SK-N-DZ (cell line): ENCODE data around the gene CLDN18.
A peak's percentile ranks its signal among the peaks of the same experiment; 100 is the strongest.

ENCODE experiments used
- DNase-seq: peaks from one replicate; pipeline ENCODE4 v3.0.0-alpha.2; 2015; ENCODE audit warnings: low spot score

The CLDN18 gene

GRCh38 chr3:138025553-138025952 is 15.6 kb downstream of the CLDN18 start:
- DNase-seq = no peak

- DNase-seq = no peak
Measured at GRCh38 chr3:138027821-138028220, 17.9 kb downstream of the CLDN18 start.

- DNase-seq = no peak
Measured at GRCh38 chr3:138030734-138031280, 20.8 kb downstream of the CLDN18 start.

- DNase-seq = no peak
Measured at GRCh38 chr3:138031536-138031935, 21.6 kb downstream of the CLDN18 start.

GRCh38 chr3:138032567-138032966 is 22.6 kb downstream of the CLDN18 start:
- no peak for DNase-seq

GRCh38 chr3:138033202-138033691 is 23.3 kb downstream of the CLDN18 start:
- DNase-seq = no peak

GRCh38 chr3:138034918-138035317 is 25.0 kb downstream of the CLDN18 start:
- DNase-seq = no peak

GRCh38 chr3:138036572-138036971 is 26.6 kb downstream of the CLDN18 start:
- no peak for DNase-seq

GRCh38 chr3:138038725-138039462 is 28.9 kb downstream of the CLDN18 start:
- no peak for DNase-seq

- DNase-seq = no peak
Measured at GRCh38 chr3:138042043-138042442, 32.1 kb downstream of the CLDN18 start.

GRCh38 chr3:138043266-138044029 is 33.5 kb downstream of the CLDN18 start:
- no peak for DNase-seq

GRCh38 chr3:138046085-138046484 is 36.1 kb downstream of the CLDN18 start:
- no peak for DNase-seq

- no peak for DNase-seq
Measured at GRCh38 chr3:138046955-138047354, 37.0 kb downstream of the CLDN18 start.

GRCh38 chr3:138047596-138048158 is 37.7 kb downstream of the CLDN18 start:
- DNase-seq = no peak

- DNase-seq = no peak
Measured at GRCh38 chr3:138049157-138049919, 39.4 kb downstream of the CLDN18 start.

GRCh38 chr3:138051947-138052802 is 42.2 kb downstream of the CLDN18 start:
- DNase-seq = peak; percentile 42

- DNase-seq = no peak
Measured at GRCh38 chr3:138054057-138054456, 44.1 kb downstream of the CLDN18 start.

- no peak for DNase-seq
Measured at GRCh38 chr3:138057384-138057783, 47.4 kb downstream of the CLDN18 start.

GRCh38 chr3:138059261-138059660 is 49.3 kb downstream of the CLDN18 start:
- DNase-seq = no peak

GRCh38 chr3:138060792-138061191 is 50.8 kb downstream of the CLDN18 start:
- no peak for DNase-seq
